Large intestine (tissue), 3 donors: ENCODE data around the gene ACTL8. TPM values are rescaled to one million over a fixed set of nuclear protein-coding genes. Genes with fewer than 3 reads are reported as not detected.

Experiments
- DNase-seq, 2 donors: peaks; one replicate each; pipeline versions ENCODE4 v3.0.0 to v3.0.0-alpha.2; 2013
- H3K27ac ChIP-seq: one replicate; pipeline ENCODE4 v1.5.1; 2013; ENCODE audit warnings: low read length
- H3K27me3 ChIP-seq: 2 replicates; pipeline ENCODE4 v1.6.1; 2013; ENCODE audit warnings: low read length; ENCODE audit not compliant: control insufficient read depth, insufficient read depth
- H3K36me3 ChIP-seq: 2 replicates; pipeline ENCODE4 v1.6.1; 2013; ENCODE audit warnings: low read length; ENCODE audit not compliant: control insufficient read depth, insufficient read depth
- H3K4me1 ChIP-seq: one replicate; pipeline ENCODE4 v1.6.1; 2013; ENCODE audit warnings: low read length; ENCODE audit not compliant: control insufficient read depth, insufficient read depth
- H3K4me3 ChIP-seq: one replicate; pipeline ENCODE4 v1.5.1; 2013; ENCODE audit warnings: low read length
- H3K9me3 ChIP-seq: one replicate; pipeline ENCODE4 v1.6.1; 2013; ENCODE audit warnings: mild to moderate bottlenecking, low read depth, low read length, moderate library complexity; ENCODE audit not compliant: control insufficient read depth
- WGBS: methylation state at CpG from one replicate; pipeline ENCODE4 v1.1.5; 2013; ENCODE audit warnings: low lambda C conversion rate; ENCODE audit not compliant: insufficient coverage; 5-methylcytosine and 5-hydroxymethylcytosine counted together
- polyA plus RNA-seq: library from polyadenylated mRNA; unstranded; fragments of 120-200 nt; gene quantifications from one replicate; pipeline ENCODE4 v1.2.1, GENCODE V29; 2013

The ACTL8 gene
- polyA plus RNA-seq, 1 donor, result not detected

DNA sequence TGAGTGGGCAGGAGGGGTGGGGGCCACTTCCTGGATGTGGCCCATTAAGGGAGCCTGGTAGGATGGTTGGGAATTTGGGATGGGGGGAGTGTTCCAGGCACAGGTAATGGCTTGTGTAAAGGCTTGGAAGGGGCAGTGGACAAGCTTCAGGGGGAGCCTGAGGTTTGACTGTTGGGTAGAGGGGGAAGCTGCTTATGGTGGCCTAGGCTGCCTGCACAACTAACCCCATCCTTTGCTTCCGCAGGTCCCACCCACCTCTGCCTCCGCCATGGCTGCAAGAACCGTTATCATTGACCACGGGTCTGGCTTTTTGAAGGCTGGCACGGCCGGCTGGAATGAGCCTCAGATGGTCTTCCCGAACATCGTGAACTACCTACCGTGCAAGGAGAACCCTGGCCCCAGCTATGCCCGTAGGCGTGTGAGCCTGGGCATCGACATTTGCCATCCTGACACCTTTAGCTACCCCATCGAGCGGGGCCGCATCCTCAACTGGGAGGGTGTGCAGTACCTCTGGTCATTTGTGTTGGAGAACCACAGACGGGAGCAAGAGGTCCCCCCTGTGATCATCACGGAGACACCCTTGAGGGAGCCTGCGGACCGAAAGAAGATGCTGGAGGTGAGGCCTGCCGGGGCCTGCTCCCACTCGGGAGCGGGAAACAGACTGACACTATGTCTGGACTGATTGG, 67.8 kb downstream of the ACTL8 start:
- H3K27me3 ChIP-seq, result peaks cover 14% of the 10 kb centered on the region
- no peak overlapping the region for H3K4me3 ChIP-seq
- 100% methylated on average over 1 of the region's 22 CpGs for WGBS
- DNase-seq, result no peak
- H3K27ac ChIP-seq, result no peak overlapping the region
- H3K36me3 ChIP-seq, result no peaks in the 10 kb centered on the region
- H3K4me1 ChIP-seq, result no peaks in the 10 kb centered on the region
- no peaks in the 10 kb centered on the region for H3K9me3 ChIP-seq

- no peak overlapping the region for H3K27ac ChIP-seq
- 58% methylated on average over 2 of the region's 33 CpGs for WGBS
- no peaks in the 10 kb centered on the region for H3K36me3 ChIP-seq
- H3K4me3 ChIP-seq, result no peak overlapping the region
- H3K27me3 ChIP-seq, result peaks cover 8% of the 10 kb centered on the region
- no peaks in the 10 kb centered on the region for H3K9me3 ChIP-seq
- DNase-seq, result no peak
- H3K4me1 ChIP-seq, result no peaks in the 10 kb centered on the region
Measured at GRCh38 chr1:17825273-17826164, 70.4 kb downstream of the ACTL8 start.

- no peaks in the 10 kb centered on the region for H3K9me3 ChIP-seq
- H3K36me3 ChIP-seq, result no peaks in the 10 kb centered on the region
- WGBS, result 90% methylated on average over 2 of the region's 16 CpGs
- peak in 1 of 2 donors; percentile 8 for DNase-seq
- no peak overlapping the region for H3K4me3 ChIP-seq
- no peaks in the 10 kb centered on the region for H3K4me1 ChIP-seq
- peaks cover 8% of the 10 kb centered on the region for H3K27me3 ChIP-seq
- H3K27ac ChIP-seq, result no peak overlapping the region
Measured at GRCh38 chr1:17826165-17826488, 71.0 kb downstream of the ACTL8 start.

- no CpG with 5 or more reads among the region's 4 CpGs for WGBS
- H3K27ac ChIP-seq, result no peak overlapping the region
- H3K27me3 ChIP-seq, result peaks cover 9% of the 10 kb centered on the region
- H3K4me1 ChIP-seq, result no peaks in the 10 kb centered on the region
- no peaks in the 10 kb centered on the region for H3K9me3 ChIP-seq
- no peak for DNase-seq
- no peaks in the 10 kb centered on the region for H3K36me3 ChIP-seq
- H3K4me3 ChIP-seq, result no peak overlapping the region
Measured at GRCh38 chr1:17828991-17829390, 73.9 kb downstream of the ACTL8 start.

DNA sequence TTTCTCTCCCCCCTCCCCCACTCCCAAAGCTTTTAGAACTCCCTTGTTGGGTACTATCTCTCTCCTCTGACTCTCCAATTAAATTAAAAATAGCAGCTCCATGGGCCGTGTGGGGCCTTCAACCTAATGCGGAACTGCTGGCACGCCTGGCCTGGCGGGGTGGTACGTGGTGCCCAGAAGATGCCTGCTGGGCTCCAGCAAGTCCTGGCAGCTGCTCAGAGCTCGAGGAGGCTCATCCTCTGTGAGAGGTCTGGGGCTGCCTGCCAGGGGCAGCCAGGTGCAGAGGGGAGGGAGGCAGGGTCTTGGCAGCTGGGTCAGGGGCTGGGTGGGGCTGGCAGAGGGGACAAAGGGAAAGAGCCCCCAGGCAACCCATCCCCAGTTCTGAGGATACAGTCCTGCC, 74.4 kb downstream of the ACTL8 start:
- no peaks in the 10 kb centered on the region for H3K4me1 ChIP-seq
- DNase-seq, result no peak
- H3K27me3 ChIP-seq, result peaks cover 9% of the 10 kb centered on the region
- no peak overlapping the region for H3K4me3 ChIP-seq
- H3K27ac ChIP-seq, result no peak overlapping the region
- WGBS, result no CpG with 5 or more reads among the region's 6 CpGs
- H3K36me3 ChIP-seq, result no peaks in the 10 kb centered on the region
- no peaks in the 10 kb centered on the region for H3K9me3 ChIP-seq

DNA sequence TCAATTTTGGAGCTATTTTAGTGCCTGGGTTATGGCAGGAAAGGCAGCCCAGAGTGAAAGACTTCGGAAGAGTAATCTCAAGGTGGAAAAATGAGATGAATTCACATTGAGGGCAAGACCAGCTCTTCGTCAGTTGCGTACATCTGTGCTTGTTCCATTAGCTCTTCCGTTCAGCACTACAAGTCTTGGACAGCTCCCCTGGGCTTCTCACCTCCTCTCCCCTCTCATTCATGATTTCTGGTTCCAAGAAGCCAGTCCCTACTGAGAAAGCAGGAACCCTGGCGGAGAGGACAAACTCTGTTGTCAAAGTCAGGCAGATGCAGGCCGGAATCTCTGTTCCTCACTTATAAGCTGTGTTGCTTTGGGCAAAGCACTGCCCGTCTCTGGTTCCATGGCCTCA, 76.5 kb downstream of the ACTL8 start:
- no peaks in the 10 kb centered on the region for H3K36me3 ChIP-seq
- no peak overlapping the region for H3K4me3 ChIP-seq
- DNase-seq, result peak in 1 of 2 donors; percentile 17
- 0% methylated on average over 1 of the region's 7 CpGs for WGBS
- H3K4me1 ChIP-seq, result no peaks in the 10 kb centered on the region
- peaks cover 12% of the 10 kb centered on the region for H3K27me3 ChIP-seq
- no peak overlapping the region for H3K27ac ChIP-seq
- H3K9me3 ChIP-seq, result no peaks in the 10 kb centered on the region

- Histone ChIP-seq H3K4me1 (no peaks in the 10 kb centered on the region), H3K27me3 (peaks cover 15% of the 10 kb centered on the region), H3K4me3 (no peak overlapping the region), H3K9me3 (no peaks in the 10 kb centered on the region), H3K36me3 (no peaks in the 10 kb centered on the region), H3K27ac (no peak overlapping the region)
- WGBS, result no CpG with 5 or more reads among the region's 15 CpGs
- DNase-seq, result no peak
Measured at GRCh38 chr1:17833661-17834501, 78.7 kb downstream of the ACTL8 start.

DNA sequence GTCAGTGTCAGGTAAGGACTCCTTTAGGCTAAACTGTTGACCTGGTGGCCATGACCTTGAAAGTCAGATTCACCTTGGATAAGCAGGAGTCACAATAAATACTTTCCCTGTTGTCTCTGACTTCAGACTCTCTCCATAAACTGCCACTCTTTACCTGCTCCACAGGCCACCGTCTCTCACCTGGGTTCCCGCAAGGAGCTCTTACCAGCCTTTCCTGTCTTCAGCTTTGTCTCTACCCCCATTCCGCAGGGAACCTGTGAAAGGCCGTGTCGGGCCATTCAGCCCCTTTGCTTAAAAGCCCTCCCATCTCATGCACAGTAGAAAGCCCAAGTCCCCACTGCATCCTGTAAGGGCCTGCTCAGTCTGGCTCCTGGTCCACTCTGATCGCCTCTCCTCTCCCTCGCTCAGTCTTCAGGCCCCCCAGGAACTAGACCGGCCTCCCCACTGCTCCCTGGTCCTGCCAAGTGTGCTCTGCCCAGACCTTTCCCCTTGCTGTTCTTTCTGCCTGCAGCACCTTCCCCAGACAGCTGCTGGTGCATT, 79.5 kb downstream of the ACTL8 start:
- H3K4me1 ChIP-seq, result no peaks in the 10 kb centered on the region
- no peak overlapping the region for H3K27ac ChIP-seq
- H3K4me3 ChIP-seq, result no peak overlapping the region
- DNase-seq, result no peak
- H3K27me3 ChIP-seq, result peaks cover 15% of the 10 kb centered on the region
- WGBS, result 67% methylated on average over 1 of the region's 8 CpGs
- no peaks in the 10 kb centered on the region for H3K9me3 ChIP-seq
- no peaks in the 10 kb centered on the region for H3K36me3 ChIP-seq

DNA sequence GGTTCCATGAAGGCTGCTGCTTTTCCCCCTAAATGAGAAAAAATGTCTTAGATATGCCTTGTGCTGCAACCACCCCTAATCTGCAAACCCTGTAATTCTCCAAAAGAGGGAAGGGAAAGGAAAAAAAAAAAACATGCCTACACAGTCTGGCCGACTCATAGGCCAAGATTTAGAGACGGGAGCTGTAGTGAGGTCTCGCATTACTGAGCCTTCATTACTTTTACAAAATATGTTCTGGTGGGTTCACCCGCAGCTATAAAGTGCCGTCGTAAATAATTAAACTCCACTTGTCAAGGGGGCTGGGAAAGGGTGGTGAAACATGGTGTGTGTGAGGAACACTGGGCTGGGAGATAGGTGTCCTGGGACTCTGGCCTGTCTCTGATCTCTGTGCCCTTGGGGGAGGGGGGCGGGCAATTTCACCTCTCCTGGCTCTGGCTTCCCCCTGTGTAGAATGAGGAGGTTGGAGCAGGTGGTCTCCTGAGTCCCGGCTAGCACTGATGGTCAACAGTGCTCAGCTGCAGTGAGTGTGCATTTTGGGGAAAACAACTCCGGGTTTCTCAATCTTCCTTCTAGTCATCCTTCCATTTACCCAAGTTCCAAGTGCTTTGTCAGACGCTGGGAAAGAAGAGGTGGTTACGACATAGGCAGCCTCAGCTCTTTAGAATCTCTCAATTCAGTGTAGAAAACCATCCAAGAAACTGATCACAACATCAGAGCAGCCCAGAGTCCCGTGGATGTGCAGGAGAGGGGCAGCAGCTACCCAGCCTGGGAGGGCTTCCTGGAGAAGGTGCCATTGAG, 82.3 kb downstream of the ACTL8 start:
- no peaks in the 10 kb centered on the region for H3K36me3 ChIP-seq
- no peak for DNase-seq
- no peak overlapping the region for H3K4me3 ChIP-seq
- H3K27ac ChIP-seq, result no peak overlapping the region
- peaks cover 15% of the 10 kb centered on the region for H3K27me3 ChIP-seq
- H3K4me1 ChIP-seq, result no peaks in the 10 kb centered on the region
- H3K9me3 ChIP-seq, result no peaks in the 10 kb centered on the region
- WGBS, result no CpG with 5 or more reads among the region's 12 CpGs
